Liver (tissue), 9 donors: ENCODE measurements around the gene RSPO4. TPM values are rescaled to one million over a fixed set of nuclear protein-coding genes. Genes with fewer than 3 reads are reported as not detected.

Source experiments
- DNase-seq: peaks from one replicate; pipeline ENCODE4 v3.0.0-alpha.2; 2017; ENCODE audit warnings: low spot score
- H3K27ac ChIP-seq, 2 donors: one replicate each; pipeline ENCODE4 v1.7.0; 2013; ENCODE audit warnings: inconsistent platforms in 2 of 2, low read length in 2 of 2, control low read depth in 1 of 2, low read depth in 1 of 2, mild to moderate bottlenecking in 1 of 2
- H3K27me3 ChIP-seq, 4 donors: one replicate each; pipeline versions ENCODE4 v1.6.1 to v1.7.0; 2013; ENCODE audit warnings: low read length in 3 of 4, inconsistent platforms in 1 of 4, mild to moderate bottlenecking in 1 of 4, moderate library complexity in 1 of 4; ENCODE audit not compliant: control insufficient read depth in 4 of 4, insufficient read depth in 4 of 4
- H3K36me3 ChIP-seq, 4 donors: one replicate each; pipeline versions ENCODE4 v1.6.1 to v1.7.0; 2013; ENCODE audit warnings: low read length in 3 of 4, mild to moderate bottlenecking in 3 of 4, low read depth in 1 of 4, moderate library complexity in 1 of 4; ENCODE audit not compliant: control insufficient read depth in 4 of 4, insufficient read depth in 3 of 4
- H3K4me1 ChIP-seq, 4 donors: one replicate each; pipeline versions ENCODE4 v1.6.1 to v1.7.0; 2013; ENCODE audit warnings: low read length in 3 of 4, mild to moderate bottlenecking in 3 of 4, moderate library complexity in 1 of 4; ENCODE audit not compliant: control insufficient read depth in 4 of 4, insufficient read depth in 4 of 4
- H3K4me3 ChIP-seq, 3 donors: one replicate each; pipeline versions ENCODE4 v1.6.1 to v1.7.0; 2013; ENCODE audit warnings: low read length in 3 of 3, control low read depth in 1 of 3, low read depth in 1 of 3, mild to moderate bottlenecking in 1 of 3
- H3K9ac ChIP-seq, 2 donors: one replicate each; pipeline ENCODE4 v1.7.0; 2013; ENCODE audit warnings: low read length in 2 of 2, mild to moderate bottlenecking in 2 of 2, moderate library complexity in 2 of 2, control low read depth in 1 of 2, low read depth in 1 of 2
- H3K9me3 ChIP-seq, 4 donors: one replicate each; pipeline versions ENCODE4 v1.6.1 to v1.7.0; 2013; ENCODE audit warnings: low read length in 3 of 4; ENCODE audit not compliant: control insufficient read depth in 4 of 4
- CTCF ChIP-seq: fragments of 150-350 bp; IDR thresholded peaks from 2 replicates; pipeline ENCODE4 v1.5.1; 2017; ENCODE audit warnings: improper control_type of control experiment, low read depth, low read length; ENCODE audit not compliant: missing input control
- FOXA1 ChIP-seq: IDR thresholded peaks from 2 replicates; pipeline ENCODE4 v1.6.1; 2016; ENCODE audit warnings: antibody characterized with exemption
- FOXA2 ChIP-seq: IDR thresholded peaks from 2 replicates; pipeline ENCODE4 v1.6.1; 2016; ENCODE audit warnings: antibody characterized with exemption
- HNF4G ChIP-seq: IDR thresholded peaks from 2 replicates; pipeline ENCODE4 v1.6.1; 2016; ENCODE audit warnings: antibody characterized with exemption
- MAX ChIP-seq: IDR thresholded peaks from 2 replicates; pipeline ENCODE4 v1.6.1; 2016; ENCODE audit warnings: antibody characterized with exemption
- NR2F2 ChIP-seq: IDR thresholded peaks from 2 replicates; pipeline ENCODE4 v1.6.1; 2016; ENCODE audit warnings: antibody characterized with exemption
- REST ChIP-seq: IDR thresholded peaks from 2 replicates; pipeline ENCODE4 v1.6.1; 2016; ENCODE audit warnings: antibody characterized with exemption, mild to moderate bottlenecking
- TAF1 ChIP-seq: conservative IDR thresholded peaks from 2 replicates; pipeline ENCODE4 v1.6.1; 2016; ENCODE audit warnings: antibody characterized with exemption, mild to moderate bottlenecking
- WGBS: extraction: QIAGEN DNeasy Blood & Tissue Kit; methylation state at CpG from one replicate; pipeline ENCODE4 v1.1.7; 2013; 5-methylcytosine and 5-hydroxymethylcytosine counted together
- polyA plus RNA-seq, 2 donors: library from polyadenylated mRNA; stranded (reverse) in 1 of 2; unstranded in 1 of 2; fragments of 200-250 nt in 1 of 2; fragments of >200 nt in 1 of 2; fragmentation: Nextera tagmentation in 1 of 2; extraction: Ambion mirVana in 1 of 2; gene quantifications; one replicate each; pipeline versions ENCODE4 v1.2.1 to v1.2.3, GENCODE V29; 2013 to 2015
- total RNA-seq, 2 donors: library from RNA; depleted of rRNA; stranded (reverse); fragments of >200 nt; gene quantifications; one replicate each; pipeline ENCODE4 v1.2.3, GENCODE V29; 2014
- donor health status: healthy.
- donor health status: healthy.
- donor health status: healthy.
- donor health status: healthy.
- donor health status: healthy.

The RSPO4 gene
- total and polyA plus RNA-seq, 4 donors = not detected

- no peak overlapping the region for H3K9ac ChIP-seq
- H3K4me1 ChIP-seq = peaks cover 0 to 6% (median 3%) of the 10 kb centered on the region in 4 donors
- TF ChIP-seq REST = no peak
- no peak for TF ChIP-seq MAX
- TF ChIP-seq HNF4G = no peak
- no peaks in the 10 kb centered on the region for H3K9me3 ChIP-seq
- no peak overlapping the region for H3K4me3 ChIP-seq
- WGBS = 25% methylated on average over 12 of the region's 12 CpGs
- no peak for DNase-seq
- no peak overlapping the region for H3K27ac ChIP-seq
- peaks cover 3 to 9% (median 6%) of the 10 kb centered on the region in 4 donors for H3K27me3 ChIP-seq
- no peaks in the 10 kb centered on the region for H3K36me3 ChIP-seq
These were observed 811 bp upstream of the RSPO4 start for GRCh38 chr20:1002682-1003561.

- H3K27me3 ChIP-seq = peaks cover 3 to 9% (median 6%) of the 10 kb centered on the region in 4 donors
- DNase-seq = no peak
These were observed 995 bp downstream of the RSPO4 start for GRCh38 chr20:1001116-1001515.

More at GRCh38 chr20:1001116-1001515, 995 bp downstream of the RSPO4 start:
- Histone ChIP-seq H3K9me3 (no peaks in the 10 kb centered on the region), H3K27ac (no peak overlapping the region), H3K36me3 (no peaks in the 10 kb centered on the region), H3K9ac (no peak overlapping the region), H3K4me3 (no peak overlapping the region), H3K4me1 (peaks cover 0 to 6% (median 3%) of the 10 kb centered on the region in 4 donors)
- TF ChIP-seq NR2F2 = no peak
- TF ChIP-seq CTCF = no peak
- no peak for TF ChIP-seq HNF4G
- no peak for TF ChIP-seq FOXA2
- no peak for TF ChIP-seq FOXA1
- no peak for TF ChIP-seq TAF1
- 90% methylated on average over 8 of the region's 8 CpGs for WGBS
